HG03045 (cell line): ENCODE results near the gene L1TD1.
"Not testable (repeated sequence)": the region's sequence is repeated elsewhere in the genome, so short reads cannot be mapped to it uniquely, and the experiment has no call there.

ENCODE experiments used
- ATAC-seq: cut with Tn5 transposase; IDR thresholded peaks from one replicate; pipeline ENCODE4 v1.9.1; 2021; ENCODE audit warnings: mild to moderate bottlenecking, moderate library complexity; ENCODE audit not compliant: unreplicated experiment

L1TD1 gene, protein sequence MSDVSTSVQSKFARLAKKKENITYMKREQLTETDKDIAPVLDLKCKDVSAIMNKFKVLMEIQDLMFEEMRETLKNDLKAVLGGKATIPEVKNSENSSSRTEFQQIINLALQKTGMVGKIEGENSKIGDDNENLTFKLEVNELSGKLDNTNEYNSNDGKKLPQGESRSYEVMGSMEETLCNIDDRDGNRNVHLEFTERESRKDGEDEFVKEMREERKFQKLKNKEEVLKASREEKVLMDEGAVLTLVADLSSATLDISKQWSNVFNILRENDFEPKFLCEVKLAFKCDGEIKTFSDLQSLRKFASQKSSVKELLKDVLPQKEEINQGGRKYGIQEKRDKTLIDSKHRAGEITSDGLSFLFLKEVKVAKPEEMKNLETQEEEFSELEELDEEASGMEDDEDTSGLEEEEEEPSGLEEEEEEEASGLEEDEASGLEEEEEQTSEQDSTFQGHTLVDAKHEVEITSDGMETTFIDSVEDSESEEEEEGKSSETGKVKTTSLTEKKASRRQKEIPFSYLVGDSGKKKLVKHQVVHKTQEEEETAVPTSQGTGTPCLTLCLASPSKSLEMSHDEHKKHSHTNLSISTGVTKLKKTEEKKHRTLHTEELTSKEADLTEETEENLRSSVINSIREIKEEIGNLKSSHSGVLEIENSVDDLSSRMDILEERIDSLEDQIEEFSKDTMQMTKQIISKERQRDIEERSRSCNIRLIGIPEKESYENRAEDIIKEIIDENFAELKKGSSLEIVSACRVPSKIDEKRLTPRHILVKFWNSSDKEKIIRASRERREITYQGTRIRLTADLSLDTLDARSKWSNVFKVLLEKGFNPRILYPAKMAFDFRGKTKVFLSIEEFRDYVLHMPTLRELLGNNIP

DNA sequence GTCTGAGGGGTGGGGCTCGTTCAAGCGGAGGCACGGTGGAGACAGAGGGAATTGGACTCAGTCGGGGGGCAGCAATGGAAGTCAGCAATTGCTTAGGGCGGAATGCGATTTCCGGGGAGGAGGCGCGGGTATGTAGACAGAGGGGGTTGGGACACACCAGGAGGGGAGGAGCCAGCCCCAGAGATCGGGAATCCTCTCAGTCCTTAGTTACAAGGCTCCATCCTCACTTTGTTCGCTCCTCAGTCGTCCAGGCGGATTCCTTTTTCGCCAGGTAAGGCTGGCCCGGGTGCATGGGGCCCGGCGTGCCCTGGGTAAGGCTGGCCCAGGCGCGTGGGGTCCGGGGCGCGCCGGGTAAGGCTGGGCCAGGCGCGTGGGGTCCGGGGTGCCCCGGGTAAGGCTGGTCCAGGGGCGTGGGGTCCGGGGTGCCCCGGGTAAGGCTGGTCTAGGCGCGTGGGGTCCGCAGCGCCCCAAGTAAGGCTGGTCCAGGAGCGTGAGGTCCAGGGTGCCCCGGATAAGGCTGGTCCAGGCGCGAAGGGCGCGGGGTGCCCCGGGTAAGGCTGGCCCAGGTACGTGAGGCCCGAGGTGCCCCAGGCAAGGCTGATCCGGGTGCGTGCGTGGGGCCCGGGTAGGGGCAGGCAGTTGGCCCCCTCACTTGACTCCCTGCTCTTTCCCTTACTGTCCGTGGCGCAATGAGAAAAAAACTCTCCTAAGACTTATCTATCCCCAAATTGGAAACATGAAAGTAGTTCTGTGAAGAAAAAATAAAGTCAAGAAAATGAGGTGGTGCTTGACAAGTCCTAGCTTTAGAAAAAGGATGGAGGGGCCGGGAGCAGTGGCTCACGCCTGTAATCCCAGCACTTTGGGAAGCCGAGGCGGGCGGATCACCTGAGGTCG is at the start of gene L1TD1:
Gene L1TD1, plus strand, starts transcription at position 199 of the 894 bp plus-strand sequence. CDS start 11,780 bp downstream, outside the sequence.
- no peak for ATAC-seq

DNA sequence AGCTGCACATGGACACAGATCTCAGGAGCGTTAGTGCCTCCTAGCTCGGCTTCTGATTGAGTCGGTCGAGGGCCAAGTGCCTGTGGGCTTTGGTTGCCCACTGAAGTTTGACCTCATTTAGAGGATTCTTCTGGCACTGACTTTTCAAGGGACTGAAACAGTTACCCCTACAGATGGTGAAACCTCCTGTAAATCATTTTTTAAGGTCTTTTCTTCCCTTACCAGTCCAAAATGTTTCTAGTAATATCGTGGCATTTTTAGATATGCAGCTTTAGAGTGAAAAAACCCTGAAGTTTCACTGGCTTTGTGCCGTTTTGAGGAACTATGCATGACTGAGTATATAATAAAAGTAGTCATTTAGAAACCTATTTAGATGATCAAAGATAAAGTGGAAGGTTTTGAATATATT is 34.7 kb upstream of the L1TD1 start:
- ATAC-seq = no peak

DNA sequence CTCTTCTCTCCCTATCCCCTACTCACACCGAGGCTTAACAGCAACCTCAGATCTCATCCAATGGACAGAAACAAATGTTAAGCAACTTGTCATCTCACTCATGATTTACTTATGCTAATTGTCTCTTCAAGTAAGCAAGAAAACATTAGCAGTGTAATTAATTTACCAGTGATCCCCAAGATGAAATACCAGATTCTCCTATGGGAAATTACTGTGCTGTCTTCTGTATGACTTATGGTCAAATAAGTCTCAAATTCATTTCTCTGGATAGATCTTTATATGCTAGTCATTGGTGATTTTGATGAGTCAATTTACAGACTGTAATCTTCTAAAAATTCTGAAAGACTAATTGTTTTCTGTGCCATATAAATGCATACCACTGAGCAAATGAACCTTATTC is 32.9 kb upstream of the L1TD1 start:
- no peak for ATAC-seq

DNA sequence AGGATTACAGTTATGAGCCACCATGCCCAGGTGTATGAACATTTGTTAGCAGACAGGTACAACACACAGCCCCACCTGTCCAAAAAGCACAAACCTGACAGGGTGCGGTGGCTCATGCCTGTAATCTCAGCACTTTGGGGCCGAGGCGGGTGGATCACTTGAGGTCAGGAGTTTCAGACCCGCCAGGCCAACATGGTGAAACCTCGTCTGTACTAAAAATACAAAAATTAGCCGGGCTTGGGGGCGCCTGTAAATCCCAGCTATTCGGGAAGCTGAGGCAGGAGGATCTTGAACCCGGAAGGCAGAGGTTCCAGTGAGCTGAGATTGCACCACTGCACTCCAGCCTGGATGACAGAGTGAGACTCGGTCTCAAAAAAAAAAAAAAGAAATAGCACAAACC is 24.3 kb upstream of the L1TD1 start:
- ATAC-seq = not testable (repeated sequence)

DNA sequence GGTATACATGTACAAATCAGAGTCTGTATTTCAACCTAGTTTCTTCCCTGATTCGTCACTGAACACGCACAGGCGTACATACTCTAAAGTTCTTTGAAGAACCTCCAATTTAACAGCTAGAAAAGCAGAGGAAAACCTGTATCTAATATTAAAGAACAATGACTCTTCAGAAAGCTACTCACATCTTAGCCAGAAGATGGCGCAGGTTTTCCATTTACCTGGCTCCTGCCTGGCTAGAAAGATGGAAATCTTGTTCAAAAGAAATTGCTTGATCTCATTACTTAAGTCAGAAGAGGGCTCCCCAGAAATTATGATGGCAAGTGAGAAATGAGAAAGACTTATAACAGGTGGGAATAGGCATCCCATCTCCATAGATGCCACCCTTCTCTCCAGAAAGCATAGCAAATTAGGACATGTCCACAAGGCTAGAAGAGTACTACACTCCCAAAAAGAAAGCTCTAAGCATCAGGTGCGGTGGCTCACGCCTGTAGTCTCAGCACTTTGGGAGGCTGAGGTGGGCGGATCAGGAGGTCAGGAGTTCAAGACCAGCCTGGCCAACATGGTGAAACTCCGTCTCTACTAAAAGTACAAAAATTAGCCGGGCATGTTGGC is 19.0 kb upstream of the L1TD1 start:
- ATAC-seq = no peak

- ATAC-seq = no peak
Observed at GRCh38 chr1:62176597-62177312, 17.9 kb upstream of the L1TD1 start.

DNA sequence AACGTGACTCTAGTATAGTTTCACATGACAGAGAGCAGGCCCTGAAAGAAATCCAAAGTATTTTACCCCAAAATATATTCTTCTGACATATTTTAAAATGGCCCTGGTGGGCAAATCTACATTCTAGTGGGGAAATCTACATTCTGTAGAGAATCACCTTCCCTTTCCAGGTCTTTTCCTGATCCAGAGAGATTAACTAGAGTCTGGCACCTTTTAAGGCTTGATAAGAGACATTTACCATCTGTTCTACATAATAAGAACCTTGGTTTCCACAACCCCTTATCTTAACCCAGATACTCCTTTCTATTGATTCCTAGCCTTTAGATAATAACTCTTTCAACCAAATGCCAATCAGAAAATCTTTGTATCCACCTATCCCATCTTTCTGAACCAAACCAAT is 17.0 kb upstream of the L1TD1 start:
- ATAC-seq = no peak

DNA sequence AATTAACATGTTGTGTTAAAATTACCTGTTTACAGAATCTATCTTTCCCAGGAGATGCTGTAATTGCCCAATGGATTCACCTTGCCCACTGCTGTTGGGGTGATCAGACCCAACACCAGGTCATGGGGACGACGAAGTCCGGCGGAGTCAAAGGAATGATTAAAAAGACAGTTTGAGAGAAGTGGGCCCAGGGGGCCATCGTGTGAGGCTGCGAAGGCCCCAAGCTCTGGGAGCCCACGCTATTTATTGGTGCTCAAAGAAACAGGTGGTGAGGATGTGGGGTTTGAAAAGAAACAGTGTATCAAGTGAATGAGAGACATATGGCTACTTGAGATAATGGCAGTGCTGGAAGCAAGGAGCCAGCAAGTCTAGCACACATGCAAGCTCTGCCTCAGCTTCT is 16.3 kb upstream of the L1TD1 start:
- ATAC-seq = no peak

DNA sequence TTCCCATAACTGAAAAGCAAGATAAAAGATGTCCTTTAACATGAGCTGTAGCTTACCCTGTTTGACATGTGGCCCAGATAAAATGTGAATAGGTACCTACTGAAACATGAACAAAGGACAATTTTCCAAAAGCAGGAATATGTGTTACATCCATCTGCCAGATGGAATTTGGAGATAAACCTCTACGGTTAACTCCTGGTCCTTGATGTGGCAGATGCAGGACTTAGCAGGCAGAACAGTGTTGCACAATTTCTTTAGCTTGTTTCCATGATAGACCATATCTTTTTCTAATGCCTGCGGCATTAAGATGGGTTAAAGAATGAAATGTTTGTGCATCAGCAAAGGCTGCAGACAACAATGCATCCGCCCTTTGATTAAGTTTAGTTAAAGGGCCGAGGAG is 14.6 kb upstream of the L1TD1 start:
- not testable (repeated sequence) for ATAC-seq

GRCh38 chr1:62180639-62181038 is 14.0 kb upstream of the L1TD1 start:
- ATAC-seq = no peak

GRCh38 chr1:62181532-62181931 is 13.1 kb upstream of the L1TD1 start:
- no peak for ATAC-seq

DNA sequence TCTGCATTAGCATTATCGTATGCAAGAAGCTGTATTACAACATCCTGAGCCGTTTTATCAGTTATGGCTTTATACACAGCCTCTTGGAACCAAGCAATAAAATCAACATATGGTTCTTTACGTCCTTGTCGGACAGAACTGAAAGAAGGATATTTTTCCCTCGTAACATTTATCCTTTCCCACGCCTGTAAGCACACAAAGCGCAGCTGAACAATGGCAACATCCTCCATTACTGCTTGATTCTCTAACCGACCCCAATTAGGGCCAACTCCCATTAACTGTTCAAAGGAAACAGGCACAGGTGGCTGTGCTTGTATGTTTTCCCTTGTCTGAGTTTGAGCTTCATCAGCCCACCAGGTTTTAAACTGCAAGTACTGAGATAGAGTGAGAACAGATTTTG is 12.5 kb upstream of the L1TD1 start:
- ATAC-seq = not testable (repeated sequence)

GRCh38 chr1:62183164-62184020 is 11.3 kb upstream of the L1TD1 start:
- ATAC-seq = not testable (repeated sequence)

DNA sequence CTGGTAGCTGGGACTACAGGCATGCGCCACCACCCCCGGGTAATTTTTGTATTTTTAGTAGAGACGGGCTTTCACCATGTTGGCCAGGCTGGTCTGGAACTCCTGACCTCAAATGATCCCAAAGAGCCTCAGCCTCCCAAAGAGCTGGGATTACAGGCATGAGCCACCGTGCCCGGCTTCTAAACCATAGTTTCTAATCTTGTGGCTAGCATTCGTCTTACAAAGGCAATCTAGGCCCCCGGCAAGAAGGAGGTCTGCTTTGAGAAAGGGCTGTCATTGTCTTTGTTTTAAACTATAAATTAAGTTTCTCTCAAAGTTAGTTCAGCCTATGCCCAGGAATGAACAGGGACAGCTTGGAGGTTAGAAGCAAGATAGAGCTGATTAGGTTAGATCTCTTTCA is 10.3 kb upstream of the L1TD1 start:
- no peak for ATAC-seq

GRCh38 chr1:62185233-62185632 is 9.4 kb upstream of the L1TD1 start:
- ATAC-seq = not testable (repeated sequence)

GRCh38 chr1:62185677-62186076 is 9.0 kb upstream of the L1TD1 start:
- no peak for ATAC-seq

- ATAC-seq = no peak
Observed at GRCh38 chr1:62187548-62187947, 7.1 kb upstream of the L1TD1 start.

GRCh38 chr1:62188111-62188510 is 6.5 kb upstream of the L1TD1 start:
- ATAC-seq = no peak
